ENCODE measurements around the gene GAGE13.
"Not testable (repeated sequence)": the region's sequence is repeated elsewhere in the genome, so short reads cannot be mapped to it uniquely, and the experiment has no call there.

GAGE13 gene

GRCh38 chrX:49331841-49332240, 459 bp downstream of the GAGE13 start:
- not testable (repeated sequence) for DNase-seq (ENCODE audit: low spot score)

DNA sequence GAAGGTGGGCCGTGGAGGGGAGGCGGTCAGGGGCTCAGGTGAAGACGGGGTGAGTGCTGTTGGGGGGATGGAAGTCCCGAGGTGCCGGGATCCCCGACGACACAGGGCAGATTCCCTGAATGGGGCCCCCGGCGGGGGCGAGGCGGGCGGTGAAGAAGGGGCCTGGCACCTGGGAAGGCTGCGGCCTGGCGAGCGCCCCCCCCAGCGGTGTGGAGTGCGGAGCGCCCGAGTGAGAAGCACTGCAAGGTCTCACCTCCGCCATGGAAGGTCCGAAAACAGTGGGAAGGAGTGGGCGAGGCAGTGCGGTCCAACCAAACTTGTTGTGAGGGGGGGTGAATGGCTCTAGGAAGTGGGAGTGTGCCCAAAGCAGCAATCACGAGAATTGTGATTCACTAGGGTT, 10.1 kb downstream of the GAGE13 start:
- not testable (repeated sequence) for DNase-seq (ENCODE audit: low spot score)

GRCh38 chrX:49344496-49345175, 13.3 kb downstream of the GAGE13 start:
- DNase-seq (ENCODE audit: low spot score), result not testable (repeated sequence)

DNA sequence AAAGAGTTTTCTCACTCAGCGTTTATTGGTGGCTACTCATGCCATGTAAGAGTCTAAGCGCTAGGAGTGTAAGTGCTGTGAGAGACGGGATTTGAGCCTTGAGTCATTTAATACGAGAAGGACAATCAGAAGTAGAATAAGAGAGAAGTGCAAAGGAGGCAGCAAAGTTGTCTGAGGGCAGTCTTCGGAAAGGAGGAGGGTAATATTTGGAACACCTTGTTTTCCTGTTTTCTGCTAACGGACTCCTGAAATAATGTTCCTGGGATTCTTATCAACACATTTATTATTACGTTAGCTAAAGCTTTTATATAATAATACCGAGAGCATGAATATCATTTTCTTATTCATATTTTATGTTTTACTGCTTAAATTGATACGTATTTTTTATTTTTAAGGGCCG, 14.0 kb downstream of the GAGE13 start:
- not testable (repeated sequence) for DNase-seq (ENCODE audit: low spot score)

GRCh38 chrX:49346150-49346549, 14.8 kb downstream of the GAGE13 start:
- not testable (repeated sequence) for DNase-seq (ENCODE audit: low spot score)

Data from kidney capillary endothelial cell (primary cell).